Activated effector memory CD4-positive, alpha-beta T cell treated with Interleukin-2 at 50 U/mL for 16 hours (primary cell): ENCODE measurements around the gene TAS2R41.
"Not testable (repeated sequence)": the region's sequence is repeated elsewhere in the genome, so short reads cannot be mapped to it uniquely, and the experiment has no call there.

Experiments
- DNase-seq: peaks from one replicate; pipeline ENCODE4 v3.0.0-alpha.2; 2020

TAS2R41 gene

DNA sequence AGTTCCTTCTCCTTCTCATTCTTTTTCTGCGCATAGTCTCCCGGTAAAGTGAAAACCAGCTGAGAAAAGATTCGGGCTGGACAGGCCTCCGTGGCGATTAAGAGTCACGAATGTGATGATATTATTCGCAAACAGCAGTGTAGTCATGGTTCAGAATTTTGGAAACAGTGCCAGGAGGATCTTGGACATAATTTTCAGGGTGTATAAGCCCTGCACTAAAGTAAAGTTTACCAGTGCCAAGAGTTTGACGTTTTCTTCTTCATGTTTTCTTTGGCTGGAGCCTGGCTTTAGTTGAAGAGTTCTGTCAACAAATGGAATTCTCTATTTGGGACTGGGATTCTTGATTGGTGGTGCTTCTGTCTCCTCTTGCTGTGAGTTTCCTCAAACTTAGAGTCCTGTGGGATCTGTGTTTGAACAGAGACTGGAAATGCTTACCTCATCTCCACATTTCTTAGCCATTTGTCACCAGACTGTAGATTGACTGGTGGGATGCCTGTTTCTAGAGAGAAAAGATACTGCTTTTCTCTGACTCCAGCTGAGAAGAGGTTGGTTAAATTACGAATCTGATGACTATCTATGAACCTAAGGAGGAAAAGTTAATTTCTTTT is 44.7 kb downstream of the TAS2R41 start:
- not testable (repeated sequence) for DNase-seq
